ENCODE measurements around the gene KCNK13. TPM values are rescaled to one million over a fixed set of nuclear protein-coding genes. Genes with fewer than 3 reads are reported as not detected.

Gene KCNK13
- total and polyA plus RNA-seq, 2 of the 13 experiments (the other 11 are each of a cell fraction or from before 2014, with no cell fraction given) = 0.08 to 0.29 TPM

DNA sequence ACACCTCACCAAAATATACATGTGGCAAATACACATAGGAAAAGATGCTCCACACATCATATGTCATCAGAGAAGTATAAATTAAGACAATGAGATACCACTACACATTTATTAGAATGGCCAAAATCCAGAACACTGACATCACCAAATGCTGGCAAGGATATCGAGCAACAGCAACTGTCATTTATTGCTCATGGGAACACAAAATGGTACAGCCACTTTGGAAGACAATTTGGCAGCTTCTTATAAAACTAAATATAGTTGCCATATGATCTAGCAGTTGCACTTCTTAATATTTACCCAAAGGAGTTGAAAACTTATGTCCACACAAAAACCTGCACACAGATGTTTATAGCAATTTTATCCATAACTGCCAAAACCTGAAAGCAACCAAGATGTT is 7.0 kb upstream of the KCNK13 start:
- Histone ChIP-seq H3K4me2 (ENCODE audit: low read depth, low read length) (no peak overlapping the region), H3K27me3 (ENCODE audit: control insufficient read depth in 1 of 2, insufficient read depth in 2 of 2, low read length in 2 of 2) (peaks cover 0 to 1% of the 10 kb centered on the region in 2 experiments; a peak in 2 of 5 replicates), H4K20me1 (ENCODE audit: insufficient read depth, low read length) (no peaks in the 10 kb centered on the region), H3K4me1 (ENCODE audit: insufficient read depth, low read length) (peaks cover 4% of the 10 kb centered on the region; the same call in 1 of the 2 replicates), H3K27ac (ENCODE audit: extremely low read length, insufficient read depth, low read length) (no peak overlapping the region), H3K36me3 (replicated peaks in 1 of 2; ENCODE audit: control insufficient read depth in 1 of 2, insufficient read depth in 2 of 2, low read length in 2 of 2) (no peaks in the 10 kb centered on the region), H3K4me3 (replicated peaks in 1 of 3; ENCODE audit: insufficient read depth in 1 of 3, low read depth in 2 of 3, low read length in 3 of 3) (no peak overlapping the region), H3K9me3 (ENCODE audit: low read length) (no peaks in the 10 kb centered on the region), H3K79me2 (ENCODE audit: insufficient read depth, low read length) (no peaks in the 10 kb centered on the region), H2AFZ (ENCODE audit: low read length) (no peak overlapping the region), H3K9ac (ENCODE audit: insufficient read depth, low read depth, low read length) (no peak overlapping the region)
- TF ChIP-seq ZEB1 (IDR thresholded peaks at IDR 0.05; ENCODE audit: insufficient replicate concordance, low read depth) (no peak), ZNF772 (CRISPR knock-in tag; IDR thresholded peaks at IDR 0.05) (no peak), CC2D1A (CRISPR knock-in tag; IDR thresholded peaks at IDR 0.05) (no peak), STAT5B (CRISPR knock-in tag; IDR thresholded peaks at IDR 0.05) (no peak), ZNF142 (CRISPR knock-in tag; IDR thresholded peaks at IDR 0.05) (no peak), PLSCR1 (CRISPR knock-in tag; IDR thresholded peaks at IDR 0.05; ENCODE audit: borderline replicate concordance) (no peak), NFYB (CRISPR knock-in tag; IDR thresholded peaks at IDR 0.05) (no peak), RBAK (CRISPR knock-in tag; IDR thresholded peaks at IDR 0.05) (no peak), KLF12 (CRISPR knock-in tag; IDR thresholded peaks at IDR 0.05; ENCODE audit: borderline replicate concordance) (no peak)
- TF ChIP-seq, protein P1, sequence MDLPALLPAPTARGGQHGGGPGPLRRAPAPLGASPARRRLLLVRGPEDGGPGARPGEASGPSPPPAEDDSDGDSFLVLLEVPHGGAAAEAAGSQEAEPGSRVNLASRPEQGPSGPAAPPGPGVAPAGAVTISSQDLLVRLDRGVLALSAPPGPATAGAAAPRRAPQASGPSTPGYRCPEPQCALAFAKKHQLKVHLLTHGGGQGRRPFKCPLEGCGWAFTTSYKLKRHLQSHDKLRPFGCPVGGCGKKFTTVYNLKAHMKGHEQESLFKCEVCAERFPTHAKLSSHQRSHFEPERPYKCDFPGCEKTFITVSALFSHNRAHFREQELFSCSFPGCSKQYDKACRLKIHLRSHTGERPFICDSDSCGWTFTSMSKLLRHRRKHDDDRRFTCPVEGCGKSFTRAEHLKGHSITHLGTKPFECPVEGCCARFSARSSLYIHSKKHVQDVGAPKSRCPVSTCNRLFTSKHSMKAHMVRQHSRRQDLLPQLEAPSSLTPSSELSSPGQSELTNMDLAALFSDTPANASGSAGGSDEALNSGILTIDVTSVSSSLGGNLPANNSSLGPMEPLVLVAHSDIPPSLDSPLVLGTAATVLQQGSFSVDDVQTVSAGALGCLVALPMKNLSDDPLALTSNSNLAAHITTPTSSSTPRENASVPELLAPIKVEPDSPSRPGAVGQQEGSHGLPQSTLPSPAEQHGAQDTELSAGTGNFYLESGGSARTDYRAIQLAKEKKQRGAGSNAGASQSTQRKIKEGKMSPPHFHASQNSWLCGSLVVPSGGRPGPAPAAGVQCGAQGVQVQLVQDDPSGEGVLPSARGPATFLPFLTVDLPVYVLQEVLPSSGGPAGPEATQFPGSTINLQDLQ (CRISPR knock-in tag; IDR thresholded peaks at IDR 0.05) = no peak
- intact Hi-C loops (cut with micrococcal nuclease; ENCODE audit: unreplicated experiment) (no loop called here), in situ Hi-C loops (cut with HindIII; ENCODE audit: extremely low pct_ligation_motif_present, low pct_unique_long_range_greater_than_20kb) (no loop called here)
- no peak for ATAC-seq
- ChIA-PET POLR2A (no interaction called here), CTCF (ENCODE audit: low intra/inter-chr PET ratio, low total read pairs) (no interaction called here)
- BruUV-seq (replicated peaks) = no TSS peak
- FAIRE-seq = no peak
- no peak for DNase-seq (ENCODE audit: low spot score)
- WGBS (ENCODE audit: low lambda C conversion rate) = 0% methylated on average over 1 of the region's 1 CpG

Data from HepG2 (cell line).